B cell (primary cell): Measurements from ENCODE around the gene PC. TPM values are rescaled to one million over a fixed set of nuclear protein-coding genes. Genes with fewer than 3 reads are reported as not detected.
"Not testable (repeated sequence)": the region's sequence is repeated elsewhere in the genome, so short reads cannot be mapped to it uniquely, and the experiment has no call there.

Experiments used
- ATAC-seq: fragments of 200-7000 bp; cut with Tn5 transposase; one replicate; pipeline ENCODE4 v1.10.0; 2021; ENCODE audit warnings: low read depth, mild to moderate bottlenecking, moderate number of reproducible peaks, moderate library complexity
- CTCF ChIA-PET: fragments of 350-600 bp; sonication (Branson Sonifier 250); formaldehyde crosslinking; loops from one replicate; lab custom pipeline; 2021; ENCODE audit warnings: antibody characterized with exemption, inconsistent platforms; lab: Charles Lee
- POLR2A ChIA-PET: fragments of 350-600 bp; sonication (Branson Sonifier 250); formaldehyde crosslinking; loops from one replicate; lab custom pipeline; 2021; ENCODE audit warnings: antibody characterized with exemption; lab: Charles Lee
- DNase-seq: peaks from one replicate; pipeline ENCODE4 v3.0.0; 2013
- H2AFZ ChIP-seq: 2 replicates; pipeline ENCODE4 v1.6.1; 2012; ENCODE audit warnings: mild to moderate bottlenecking, low read depth, low read length; ENCODE audit not compliant: insufficient read depth, poor library complexity, severe bottlenecking
- H3K27ac ChIP-seq, 2 donors: 1 replicate in 1 of 2; 2 replicates in 1 of 2; pipeline ENCODE4 v1.5.1; 2012 to 2013; ENCODE audit warnings: low read length in 2 of 2, mild to moderate bottlenecking in 2 of 2, moderate library complexity in 1 of 2
- H3K27me3 ChIP-seq, 4 experiments: fragments of 200-600 bp in 1 of 4; sonication (generic) in 1 of 4; replicated peaks in 1 of 4; 1 replicate in 2 of 4; 2 replicates in 2 of 4; pipeline versions ENCODE4 v1.6.1 to v1.7.0; 2013 to 2016; ENCODE audit warnings: low read length in 3 of 4, mild to moderate bottlenecking in 2 of 4, mixed read lengths in 1 of 4, moderate library complexity in 1 of 4; ENCODE audit not compliant: insufficient read depth in 4 of 4, control insufficient read depth in 3 of 4; ENCODE audit errors: control extremely low read depth in 1 of 4
- H3K36me3 ChIP-seq, 2 experiments: replicated peaks in 1 of 2; 1 replicate in 1 of 2; 2 replicates in 1 of 2; pipeline versions ENCODE4 v1.6.1 to v1.7.1; 2013; ENCODE audit warnings: low read length in 1 of 2; ENCODE audit not compliant: insufficient read depth in 2 of 2, control insufficient read depth in 1 of 2; ENCODE audit errors: control extremely low read depth in 1 of 2, extremely low read depth in 1 of 2
- H3K4me1 ChIP-seq, 2 donors: fragments of 200-600 bp in 1 of 2; sonication (generic) in 1 of 2; 1 replicate in 1 of 2; 2 replicates in 1 of 2; pipeline versions ENCODE4 v1.5.1 to v1.6.1; 2013 to 2017; ENCODE audit warnings: low read length in 2 of 2; ENCODE audit not compliant: control insufficient read depth in 2 of 2, insufficient read depth in 2 of 2
- H3K4me2 ChIP-seq: replicated peaks from 2 replicates; pipeline ENCODE3; 2012; ENCODE audit warnings: mild to moderate bottlenecking, low read depth, low read length; ENCODE audit not compliant: poor library complexity, severe bottlenecking
- H3K4me3 ChIP-seq, 5 experiments: fragments of 200-600 bp in 1 of 5; sonication (generic) in 1 of 5; 1 replicate in 3 of 5; 2 replicates in 2 of 5; pipeline versions ENCODE4 v1.5.1 to v1.7.0; 2011 to 2016; ENCODE audit warnings: low read length in 4 of 5, mild to moderate bottlenecking in 4 of 5, low read depth in 2 of 5, control low read depth in 1 of 5, moderate library complexity in 1 of 5; ENCODE audit not compliant: insufficient read depth in 1 of 5; ENCODE audit errors: control extremely low read depth in 1 of 5, extremely low read depth in 1 of 5
- H3K79me2 ChIP-seq: fragments of 200-600 bp; sonication (generic); one replicate; pipeline ENCODE4 v1.6.0; 2016; ENCODE audit warnings: low read length; ENCODE audit not compliant: control insufficient read depth, insufficient read depth
- H3K9ac ChIP-seq: fragments of 200-600 bp; sonication (generic); 2 replicates; pipeline ENCODE4 v1.6.1; 2017; ENCODE audit warnings: mild to moderate bottlenecking, low read length, moderate library complexity
- H3K9me3 ChIP-seq, 3 donors: one replicate each; pipeline versions ENCODE4 v1.6.1 to v1.7.1; 2013; ENCODE audit warnings: low read length in 2 of 3; ENCODE audit not compliant: control insufficient read depth in 2 of 3, insufficient read depth in 1 of 3; ENCODE audit errors: control extremely low read depth in 1 of 3
- H4K20me1 ChIP-seq: 2 replicates; pipeline ENCODE4 v1.6.0; 2012; ENCODE audit warnings: mild to moderate bottlenecking, low read length; ENCODE audit not compliant: insufficient read depth, control insufficient read depth, poor library complexity, severe bottlenecking
- H3K27ac Mint-ChIP-seq: one replicate; pipeline ENCODE4 v1.8.0; 2021; ENCODE audit warnings: mixed read lengths
- H3K27me3 Mint-ChIP-seq: one replicate; pipeline ENCODE4 v1.8.0; 2021; ENCODE audit warnings: mixed read lengths
- H3K4me1 Mint-ChIP-seq: one replicate; pipeline ENCODE4 v1.8.0; 2021; ENCODE audit warnings: mixed read lengths
- H3K4me3 Mint-ChIP-seq: one replicate; pipeline ENCODE4 v1.8.0; 2021; ENCODE audit warnings: mixed read lengths
- H3K9me3 Mint-ChIP-seq: one replicate; pipeline ENCODE4 v1.8.0; 2022; ENCODE audit warnings: mixed read lengths; ENCODE audit not compliant: insufficient read depth
- EZH2 ChIP-seq: IDR thresholded peaks from 2 replicates; pipeline ENCODE4 v1.6.1; 2012; ENCODE audit warnings: borderline replicate concordance, low read depth, mild to moderate bottlenecking, moderate library complexity, low read length; ENCODE audit not compliant: insufficient read depth, poor library complexity, severe bottlenecking
- WGBS: methylation state at CpG from one replicate; pipeline ENCODE4 v1.1.5; 2013; ENCODE audit warnings: missing lambda C conversion rate; ENCODE audit not compliant: insufficient coverage; 5-methylcytosine and 5-hydroxymethylcytosine counted together
- intact Hi-C: fragments of 100-400 bp; cut with micrococcal nuclease; formaldehyde crosslinking; loops from one replicate; pipeline ENCODE4 v1.10.0; 2022
- polyA plus RNA-seq: library from polyadenylated mRNA; depleted of rRNA; stranded (reverse); fragments of >200 nt; gene quantifications from 2 replicates; pipeline ENCODE4 v1.2.3, GENCODE V29; 2012
- total RNA-seq, 2 donors: library from RNA; stranded (reverse); fragments of 120-200 nt in 1 of 2; gene quantifications; 1 replicate in 1 of 2; 2 replicates in 1 of 2; pipeline versions ENCODE4 v1.2.3 to v1.2.4, GENCODE V29; 2013 to 2022
- TF ChIP-seq, protein P1 (sequence below): fragments of 200-600 bp; IDR thresholded peaks from one replicate; pipeline ENCODE4 v1.8.0; 2022; ENCODE audit warnings: antibody characterized with exemption, mild to moderate bottlenecking

The PC gene
- total and polyA plus RNA-seq, 2 donors (not counting 1 experiment from before 2014, with no cell fraction given), result 1.5 to 4.4 TPM

DNA sequence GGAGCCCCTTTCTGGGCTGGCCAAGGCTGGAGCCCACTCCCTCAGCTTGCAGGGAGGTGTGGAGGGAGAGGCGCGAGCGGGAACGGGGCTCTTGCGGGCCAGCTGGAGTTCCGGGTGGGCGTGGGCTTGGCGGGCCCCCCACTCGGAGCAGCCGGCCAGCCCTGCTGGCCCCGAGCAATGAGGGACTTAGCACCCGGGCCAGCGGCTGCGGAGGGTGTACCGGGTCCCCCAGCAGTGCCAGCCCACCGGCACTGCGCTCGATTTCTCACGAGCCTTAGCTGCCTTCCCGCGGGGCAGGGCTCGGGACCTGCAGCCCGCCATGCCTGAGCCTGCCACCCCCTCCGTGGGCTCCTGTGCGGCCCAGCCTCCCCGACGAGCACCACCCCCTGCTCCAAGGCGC is 30.6 kb upstream of the PC start:
- H3K36me3 ChIP-seq, H3K4me3 ChIP-seq, intact Hi-C loops, H3K27ac Mint-ChIP-seq, POLR2A ChIA-PET, H3K9me3 Mint-ChIP-seq, H3K4me3 Mint-ChIP-seq, H3K9ac ChIP-seq, H3K27me3 ChIP-seq, H3K27ac ChIP-seq, H3K4me1 Mint-ChIP-seq, H3K4me2 ChIP-seq, H4K20me1 ChIP-seq, ATAC-seq, H3K9me3 ChIP-seq, H2AFZ ChIP-seq, H3K4me1 ChIP-seq, H3K79me2 ChIP-seq, DNase-seq, CTCF ChIA-PET: not testable (repeated sequence)
- H3K27me3 Mint-ChIP-seq, result peaks cover 40% of the 10 kb centered on the region
- 97% methylated on average over 23 of the region's 28 CpGs for WGBS

DNA sequence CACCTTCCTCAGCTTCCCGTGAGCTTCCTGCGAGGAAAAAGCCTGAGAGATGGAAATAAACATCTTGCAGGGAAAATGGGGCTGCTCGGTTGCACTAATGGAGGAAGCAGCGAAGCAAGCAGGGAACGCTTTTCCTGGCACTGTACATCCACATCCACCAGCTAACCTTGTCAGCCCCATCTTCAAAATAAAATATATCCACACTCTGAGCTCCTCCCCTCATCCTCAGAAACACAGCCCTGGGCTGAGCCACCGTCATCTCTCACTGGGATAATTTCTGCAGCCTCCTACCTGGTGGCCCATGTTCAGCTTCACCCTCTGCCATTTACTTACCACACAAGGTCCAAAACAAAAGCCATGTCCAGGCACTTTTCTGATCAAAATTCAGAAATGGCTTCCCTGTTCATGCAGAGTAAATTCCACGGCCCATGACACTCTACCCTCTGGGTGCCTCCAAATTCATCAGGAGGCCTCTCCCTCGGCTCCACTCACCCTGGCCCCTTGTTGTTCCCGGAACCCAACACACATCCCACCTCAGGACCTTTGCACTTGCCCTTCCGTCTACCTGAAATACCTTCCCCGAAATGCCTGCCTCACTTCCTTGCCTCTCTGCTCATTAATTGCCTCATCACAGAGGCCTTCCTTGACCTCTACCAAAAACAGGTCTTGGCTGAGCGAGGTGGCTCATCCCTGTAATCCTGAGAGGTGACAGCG is 29.9 kb upstream of the PC start:
- ATAC-seq, result no peak
- TF ChIP-seq, protein P1, sequence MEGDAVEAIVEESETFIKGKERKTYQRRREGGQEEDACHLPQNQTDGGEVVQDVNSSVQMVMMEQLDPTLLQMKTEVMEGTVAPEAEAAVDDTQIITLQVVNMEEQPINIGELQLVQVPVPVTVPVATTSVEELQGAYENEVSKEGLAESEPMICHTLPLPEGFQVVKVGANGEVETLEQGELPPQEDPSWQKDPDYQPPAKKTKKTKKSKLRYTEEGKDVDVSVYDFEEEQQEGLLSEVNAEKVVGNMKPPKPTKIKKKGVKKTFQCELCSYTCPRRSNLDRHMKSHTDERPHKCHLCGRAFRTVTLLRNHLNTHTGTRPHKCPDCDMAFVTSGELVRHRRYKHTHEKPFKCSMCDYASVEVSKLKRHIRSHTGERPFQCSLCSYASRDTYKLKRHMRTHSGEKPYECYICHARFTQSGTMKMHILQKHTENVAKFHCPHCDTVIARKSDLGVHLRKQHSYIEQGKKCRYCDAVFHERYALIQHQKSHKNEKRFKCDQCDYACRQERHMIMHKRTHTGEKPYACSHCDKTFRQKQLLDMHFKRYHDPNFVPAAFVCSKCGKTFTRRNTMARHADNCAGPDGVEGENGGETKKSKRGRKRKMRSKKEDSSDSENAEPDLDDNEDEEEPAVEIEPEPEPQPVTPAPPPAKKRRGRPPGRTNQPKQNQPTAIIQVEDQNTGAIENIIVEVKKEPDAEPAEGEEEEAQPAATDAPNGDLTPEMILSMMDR, result no peak
- TF ChIP-seq EZH2, result no peak
- H3K9me3 Mint-ChIP-seq, result no peaks in the 10 kb centered on the region
- H3K4me1 Mint-ChIP-seq, result no peaks in the 10 kb centered on the region
- Histone ChIP-seq H3K9ac (no peak overlapping the region), H2AFZ (no peak overlapping the region), H3K27ac (no peak overlapping the region), H3K27me3 (peaks cover 0 to 14% (median 0%) of the 10 kb centered on the region in 4 experiments), H3K79me2 (no peaks in the 10 kb centered on the region), H4K20me1 (no peaks in the 10 kb centered on the region), H3K4me2 (no peak overlapping the region), H3K9me3 (no peaks in the 10 kb centered on the region), H3K4me3 (no peak overlapping the region), H3K36me3 (no peaks in the 10 kb centered on the region), H3K4me1 (no peaks in the 10 kb centered on the region)
- H3K27me3 Mint-ChIP-seq, result peaks cover 34% of the 10 kb centered on the region
- POLR2A ChIA-PET, result no interaction called here
- 89% methylated on average over 10 of the region's 13 CpGs for WGBS
- CTCF ChIA-PET, result no interaction called here
- intact Hi-C loops, result no loop called here
- no peak overlapping the region for H3K4me3 Mint-ChIP-seq
- no peak for DNase-seq
- no peak overlapping the region for H3K27ac Mint-ChIP-seq
